ENCODE data around the gene STPG2. TPM values are rescaled to one million over a fixed set of nuclear protein-coding genes. Genes with fewer than 3 reads are reported as not detected.
"Not testable (repeated sequence)": the region's sequence is repeated elsewhere in the genome, so short reads cannot be mapped to it uniquely, and the experiment has no call there.

Gene STPG2
- total RNA-seq, 6 donors from 2014 or later = 0.30 to 5.2 (median 0.49) TPM; not detected in 1

- Histone ChIP-seq H3K27me3 (no peaks in the 10 kb centered on the region), H3K9me3 (no peaks in the 10 kb centered on the region), H3K4me3 (no peak overlapping the region), H3K27ac (no peak overlapping the region), H3K4me1 (no peaks in the 10 kb centered on the region), H3K36me3 (no peaks in the 10 kb centered on the region)
- 70 to 74% methylated on average over 4 of the region's 4 CpGs for WGBS, 2 donors
- TF ChIP-seq POLR2AphosphoS5 (IDR thresholded peaks at IDR 0.05) (no peak), EP300 (IDR thresholded peaks at IDR 0.05) (no peak), POLR2A (IDR thresholded peaks at IDR 0.05) (no peak)
- TF ChIP-seq, protein P1, sequence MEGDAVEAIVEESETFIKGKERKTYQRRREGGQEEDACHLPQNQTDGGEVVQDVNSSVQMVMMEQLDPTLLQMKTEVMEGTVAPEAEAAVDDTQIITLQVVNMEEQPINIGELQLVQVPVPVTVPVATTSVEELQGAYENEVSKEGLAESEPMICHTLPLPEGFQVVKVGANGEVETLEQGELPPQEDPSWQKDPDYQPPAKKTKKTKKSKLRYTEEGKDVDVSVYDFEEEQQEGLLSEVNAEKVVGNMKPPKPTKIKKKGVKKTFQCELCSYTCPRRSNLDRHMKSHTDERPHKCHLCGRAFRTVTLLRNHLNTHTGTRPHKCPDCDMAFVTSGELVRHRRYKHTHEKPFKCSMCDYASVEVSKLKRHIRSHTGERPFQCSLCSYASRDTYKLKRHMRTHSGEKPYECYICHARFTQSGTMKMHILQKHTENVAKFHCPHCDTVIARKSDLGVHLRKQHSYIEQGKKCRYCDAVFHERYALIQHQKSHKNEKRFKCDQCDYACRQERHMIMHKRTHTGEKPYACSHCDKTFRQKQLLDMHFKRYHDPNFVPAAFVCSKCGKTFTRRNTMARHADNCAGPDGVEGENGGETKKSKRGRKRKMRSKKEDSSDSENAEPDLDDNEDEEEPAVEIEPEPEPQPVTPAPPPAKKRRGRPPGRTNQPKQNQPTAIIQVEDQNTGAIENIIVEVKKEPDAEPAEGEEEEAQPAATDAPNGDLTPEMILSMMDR (IDR thresholded peaks at IDR 0.05) = no peak
- DNase-seq (no peak), ATAC-seq (ENCODE audit: low FRiP score in 2 of 2) (no peak)
These were observed 585.0 kb downstream of the STPG2 start for GRCh38 chr4:97558204-97558778.

DNA sequence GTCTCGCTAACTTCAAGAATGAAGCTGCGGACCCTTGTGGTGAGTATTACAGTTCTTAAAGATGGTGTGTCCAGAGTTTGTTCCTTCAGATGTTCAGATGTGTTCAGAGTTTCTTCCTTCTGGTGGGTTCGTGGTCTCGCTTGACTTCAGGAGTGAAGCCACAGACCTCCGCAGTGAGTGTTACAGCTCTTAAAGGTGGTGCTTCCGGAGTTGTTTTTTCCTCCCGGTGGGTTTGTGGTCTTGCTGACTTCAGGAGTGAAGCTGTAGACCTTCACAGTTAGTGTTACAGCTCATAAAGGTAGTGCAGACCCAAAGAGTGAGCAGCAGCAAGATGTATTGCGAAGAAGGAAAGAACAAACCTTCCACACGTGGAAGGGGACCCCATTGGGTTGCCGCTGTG, 592.6 kb downstream of the STPG2 start:
- WGBS, 2 donors = 73 to 83% methylated on average over 9 to 10 of the region's 10 CpGs
- not testable (repeated sequence) for DNase-seq; ATAC-seq (ENCODE audit: low FRiP score in 2 of 2); H3K9me3 ChIP-seq; H3K36me3 ChIP-seq; H3K27ac ChIP-seq; H3K4me1 ChIP-seq; H3K4me3 ChIP-seq; H3K27me3 ChIP-seq

DNA sequence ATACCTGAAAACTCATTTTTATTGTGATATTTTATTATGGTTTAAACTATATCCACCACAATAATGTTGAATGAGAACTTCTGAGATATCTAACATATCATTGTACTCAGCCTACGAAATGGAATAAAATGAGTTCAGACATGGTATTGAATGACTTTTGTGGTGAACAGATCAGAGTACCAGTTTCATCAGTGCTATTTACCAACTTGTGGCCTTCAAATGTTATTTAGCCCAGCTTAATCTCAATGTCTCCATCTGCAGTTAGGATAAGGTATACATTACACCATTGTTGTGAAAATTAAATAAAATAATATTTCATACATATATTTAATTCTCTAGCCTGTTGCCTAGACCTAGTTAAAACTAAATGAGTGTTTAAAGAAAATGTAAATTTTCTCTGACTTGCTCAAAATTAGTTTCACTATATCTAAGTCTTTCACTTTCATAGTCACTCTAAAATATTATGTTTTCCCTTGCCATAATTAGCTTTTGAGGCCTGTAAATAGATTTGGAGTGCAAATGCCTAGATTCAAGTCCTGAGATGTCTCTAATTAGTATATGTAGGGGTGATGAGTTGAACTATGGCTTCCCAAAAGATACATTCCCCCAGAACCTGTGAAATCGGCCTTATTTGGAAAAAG, 594.2 kb downstream of the STPG2 start:
- ATAC-seq (ENCODE audit: low FRiP score in 2 of 2) = no peak
- H3K9me3 ChIP-seq = no peaks in the 10 kb centered on the region
- WGBS, 2 donors = 79 to 80% methylated on average over 2 of the region's 2 CpGs
- no peak for DNase-seq
- TF ChIP-seq, protein P1 (IDR thresholded peaks at IDR 0.05) = no peak
- H3K27ac ChIP-seq = no peak overlapping the region
- H3K36me3 ChIP-seq = no peaks in the 10 kb centered on the region
- H3K4me1 ChIP-seq = no peaks in the 10 kb centered on the region
- no peak overlapping the region for H3K4me3 ChIP-seq
- H3K27me3 ChIP-seq = no peaks in the 10 kb centered on the region

DNA sequence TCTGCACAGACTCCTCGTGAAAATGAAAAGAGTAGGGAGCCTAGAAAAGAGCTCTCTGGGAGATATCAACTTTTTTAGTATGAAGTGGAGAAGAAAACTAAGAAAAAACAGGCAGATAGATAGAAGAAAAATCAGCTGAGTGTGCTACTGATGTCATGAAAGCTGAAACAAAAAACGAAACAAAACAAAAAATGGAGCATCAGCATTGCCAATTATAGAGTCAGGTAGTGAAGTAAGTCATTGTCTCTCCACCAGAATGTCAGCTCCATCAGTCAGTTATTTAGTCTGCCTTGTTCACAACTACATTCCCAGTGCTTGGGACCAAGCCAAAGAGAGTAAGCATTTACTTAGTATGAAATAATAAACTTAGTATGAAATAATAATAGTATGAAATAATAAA, 595.1 kb downstream of the STPG2 start:
- no peak overlapping the region for H3K27ac ChIP-seq
- no peaks in the 10 kb centered on the region for H3K4me1 ChIP-seq
- WGBS, 2 donors = 73 to 76% methylated on average over 2 of the region's 2 CpGs
- no peak for TF ChIP-seq EP300 (IDR thresholded peaks at IDR 0.05)
- TF ChIP-seq POLR2A (IDR thresholded peaks at IDR 0.05) = no peak
- TF ChIP-seq, protein P1 (IDR thresholded peaks at IDR 0.05) = no peak
- TF ChIP-seq POLR2AphosphoS5 (IDR thresholded peaks at IDR 0.05) = no peak
- ATAC-seq (ENCODE audit: low FRiP score in 2 of 2) (no peak), DNase-seq (no peak)
- H3K4me3 ChIP-seq = no peak overlapping the region
- H3K27me3 ChIP-seq = no peaks in the 10 kb centered on the region
- no peaks in the 10 kb centered on the region for H3K36me3 ChIP-seq
- H3K9me3 ChIP-seq = no peaks in the 10 kb centered on the region

DNA sequence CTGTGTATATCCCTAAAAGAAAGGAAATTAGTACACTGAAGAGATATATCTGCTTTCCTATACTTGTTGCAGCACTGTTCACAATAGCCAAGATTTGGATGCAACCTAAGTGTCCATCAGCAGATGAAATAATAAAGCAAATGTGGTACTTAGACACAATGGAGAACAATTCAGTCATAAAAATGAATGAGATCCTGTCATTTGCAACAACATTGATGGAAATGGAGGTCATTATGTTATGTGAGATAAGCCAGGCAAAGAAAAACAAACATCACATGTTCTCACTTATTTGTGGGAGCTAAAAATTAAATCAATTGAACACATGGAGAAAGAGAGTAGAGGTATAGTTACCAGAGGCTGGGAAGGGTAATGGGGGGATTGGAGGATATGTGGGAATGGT, 611.9 kb downstream of the STPG2 start:
- DNase-seq = no peak
- Histone ChIP-seq H3K27ac (no peak overlapping the region), H3K4me1 (no peaks in the 10 kb centered on the region), H3K4me3 (no peak overlapping the region), H3K9me3 (peaks cover 0 to 7% (median 2%) of the 10 kb centered on the region in 4 donors), H3K36me3 (no peaks in the 10 kb centered on the region), H3K27me3 (no peaks in the 10 kb centered on the region)
- TF ChIP-seq, protein P1 (IDR thresholded peaks at IDR 0.05) = no peak
- no peak for TF ChIP-seq POLR2A (IDR thresholded peaks at IDR 0.05)
- no peak for TF ChIP-seq EP300 (IDR thresholded peaks at IDR 0.05)
- TF ChIP-seq POLR2AphosphoS5 (IDR thresholded peaks at IDR 0.05) = no peak
- no peak for ATAC-seq (ENCODE audit: low FRiP score in 2 of 2)
